ENCODE measurements around the gene NAA60. TPM values are rescaled to one million over a fixed set of nuclear protein-coding genes. Genes with fewer than 3 reads are reported as not detected.

Gene NAA60
- total RNA-seq, 1 donor from 2014 or later, result 34.9 TPM

- DNase-seq (ENCODE audit: low read depth), result no peak
Measured at GRCh38 chr16:3510416-3510815, 66.9 kb downstream of the NAA60 start.

DNA sequence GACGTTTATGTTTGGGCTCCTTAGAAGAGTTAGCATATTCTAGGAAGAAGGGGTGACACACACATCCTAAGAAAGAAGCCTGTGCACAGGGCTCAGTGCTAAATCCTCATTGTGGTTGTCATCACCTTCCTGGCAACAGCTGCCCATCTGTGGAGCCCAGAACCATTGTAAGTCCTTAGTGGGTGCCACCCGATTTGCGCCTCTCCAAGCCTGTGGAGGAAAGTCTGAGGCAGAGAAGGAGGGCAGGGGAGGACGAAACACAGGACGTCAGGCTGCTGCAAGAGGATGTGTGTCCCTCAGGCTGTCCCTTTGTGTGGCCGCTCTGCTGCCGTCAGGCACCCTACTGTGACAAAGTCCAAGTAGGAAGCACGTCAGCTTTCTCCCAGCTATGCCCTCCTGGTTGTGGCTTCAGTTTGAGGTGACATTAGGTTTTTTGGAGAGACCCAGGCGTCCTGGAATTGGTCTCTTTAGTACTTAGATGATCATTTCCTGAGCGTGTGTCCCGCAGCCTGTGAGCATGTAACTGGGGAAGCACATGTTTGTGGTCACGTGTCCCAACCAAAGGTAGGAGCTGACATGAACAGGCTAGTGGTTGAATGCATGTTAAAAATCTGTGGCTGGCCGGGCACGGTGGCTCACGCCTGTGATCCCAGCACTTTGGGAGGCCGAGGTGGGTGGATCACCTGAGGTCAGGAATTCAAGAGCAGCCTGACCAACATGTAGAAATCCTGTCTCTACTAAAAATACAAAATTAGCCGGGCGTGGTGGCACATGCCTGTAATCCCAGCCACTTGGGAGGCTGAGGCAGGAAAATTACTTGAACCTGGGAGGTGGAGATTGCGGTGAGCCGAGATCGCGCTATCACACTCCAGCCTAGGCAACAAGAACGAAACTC lies 68.1 kb downstream of the NAA60 start:
- DNase-seq (ENCODE audit: low read depth), result no peak

DNA sequence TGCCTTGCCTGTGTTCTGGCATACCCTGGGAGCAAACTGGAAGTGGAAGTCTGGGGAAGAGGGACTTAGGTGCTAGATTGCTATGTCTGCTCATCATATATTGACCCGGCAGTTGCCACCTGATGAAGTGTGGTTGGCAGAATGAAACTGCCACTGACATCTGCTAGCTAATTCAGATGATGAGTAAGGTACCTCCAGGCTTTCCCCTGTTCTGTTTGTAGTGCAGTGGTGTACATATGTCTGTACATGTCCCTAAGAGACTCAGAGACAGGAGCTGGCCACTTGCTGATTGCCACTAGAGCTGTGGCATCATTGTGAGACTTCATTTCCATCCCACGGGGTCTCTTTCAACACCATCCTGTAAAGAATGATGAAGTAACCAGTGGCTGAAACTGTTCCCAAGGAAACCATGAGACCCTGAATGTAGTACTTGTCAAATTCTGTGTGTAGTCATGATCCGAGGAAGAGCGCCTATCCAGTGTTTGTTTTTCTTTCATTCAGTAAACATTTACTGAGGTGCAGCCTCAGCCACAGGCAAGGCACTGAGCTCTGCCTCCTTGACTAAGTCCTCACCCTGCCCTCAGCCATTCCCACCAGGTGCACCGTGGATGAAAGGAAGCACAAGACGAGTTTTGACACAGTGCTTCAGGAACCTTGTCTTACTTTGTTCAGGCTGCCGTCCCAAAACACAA lies 70.6 kb downstream of the NAA60 start:
- DNase-seq (ENCODE audit: low read depth), result no peak

DNA sequence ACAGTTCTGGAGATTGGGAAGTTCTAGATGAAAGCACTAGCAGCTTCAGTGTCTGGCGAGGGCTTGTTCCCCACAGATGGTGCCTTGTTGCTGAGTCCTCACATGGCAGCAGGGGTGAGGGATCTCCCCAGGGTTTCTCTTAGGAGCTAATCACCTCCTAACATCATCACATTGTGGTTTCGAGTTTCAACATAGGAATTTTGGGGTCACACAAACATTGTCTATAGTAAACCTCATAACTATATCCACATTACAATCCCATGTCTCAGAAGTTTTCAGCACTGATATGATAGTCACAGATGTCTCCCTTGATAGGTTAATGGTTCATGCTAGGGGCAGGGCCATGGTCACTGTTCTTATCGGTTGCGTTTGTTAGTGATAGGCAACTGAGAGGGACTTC lies 71.1 kb downstream of the NAA60 start:
- DNase-seq (ENCODE audit: low read depth), result no peak

GRCh38 chr16:3515897-3516296 lies 72.4 kb downstream of the NAA60 start:
- DNase-seq (ENCODE audit: low read depth), result no peak

GRCh38 chr16:3518292-3518985 lies 75.0 kb downstream of the NAA60 start:
- DNase-seq (ENCODE audit: low read depth), result no peak

DNA sequence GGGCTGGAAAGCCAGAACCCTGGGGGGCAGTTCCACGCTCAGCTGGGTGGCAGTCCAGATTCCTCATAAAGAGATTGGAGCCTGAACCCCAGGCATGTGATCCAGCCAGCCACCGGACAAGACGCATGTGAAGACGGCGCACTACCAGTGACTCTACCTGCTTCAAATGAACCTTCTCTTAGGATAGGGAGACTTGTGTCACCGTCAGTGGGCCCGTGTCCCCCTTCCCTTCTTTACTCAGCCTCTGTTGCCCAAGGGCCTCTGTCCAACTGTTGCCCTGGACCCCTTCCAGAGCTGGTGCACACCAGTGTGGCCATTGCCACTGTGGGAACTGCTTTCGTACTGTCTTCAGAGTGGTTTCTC lies 75.5 kb downstream of the NAA60 start:
- no peak for DNase-seq (ENCODE audit: low read depth)

DNA sequence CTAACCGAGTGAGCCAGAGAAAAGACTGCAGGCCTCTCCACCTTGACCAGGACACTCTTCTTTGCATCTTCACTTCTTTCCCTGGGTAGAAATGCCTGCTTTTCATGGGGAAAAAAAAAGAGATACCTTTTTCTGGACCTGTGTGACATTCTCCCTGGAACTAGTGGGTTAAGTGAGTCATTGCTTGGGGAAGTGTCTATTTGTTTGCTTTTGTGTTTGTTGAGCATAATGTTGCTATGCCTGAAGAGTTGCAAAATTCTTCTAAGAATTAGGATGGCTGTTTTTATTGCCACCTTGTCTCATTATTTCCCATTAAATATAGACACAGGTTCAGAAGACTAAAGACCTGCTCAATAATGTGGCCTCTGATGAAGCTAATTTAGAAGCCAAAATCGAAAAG lies 76.1 kb downstream of the NAA60 start:
- DNase-seq (ENCODE audit: low read depth), result peak; percentile 20

DNA sequence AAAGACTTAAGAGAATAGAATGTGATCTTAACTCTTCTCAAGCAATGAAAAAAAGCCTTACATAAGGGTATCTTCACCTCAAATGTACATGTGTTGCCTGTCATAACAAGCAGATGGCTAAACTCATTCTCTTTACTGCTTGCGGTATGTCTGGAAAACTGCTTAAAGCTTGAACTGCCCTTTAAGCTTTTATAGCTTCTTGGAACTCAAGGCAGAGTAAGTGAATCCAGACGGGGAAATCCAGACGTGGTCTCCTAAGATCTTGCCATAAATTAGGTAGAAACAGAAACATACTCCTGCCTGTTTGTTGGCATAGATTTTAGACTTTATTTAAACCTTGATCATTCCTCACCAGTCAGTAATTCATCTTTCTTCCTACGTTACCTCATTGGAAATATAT lies 76.9 kb downstream of the NAA60 start:
- DNase-seq (ENCODE audit: low read depth), result no peak

DNA sequence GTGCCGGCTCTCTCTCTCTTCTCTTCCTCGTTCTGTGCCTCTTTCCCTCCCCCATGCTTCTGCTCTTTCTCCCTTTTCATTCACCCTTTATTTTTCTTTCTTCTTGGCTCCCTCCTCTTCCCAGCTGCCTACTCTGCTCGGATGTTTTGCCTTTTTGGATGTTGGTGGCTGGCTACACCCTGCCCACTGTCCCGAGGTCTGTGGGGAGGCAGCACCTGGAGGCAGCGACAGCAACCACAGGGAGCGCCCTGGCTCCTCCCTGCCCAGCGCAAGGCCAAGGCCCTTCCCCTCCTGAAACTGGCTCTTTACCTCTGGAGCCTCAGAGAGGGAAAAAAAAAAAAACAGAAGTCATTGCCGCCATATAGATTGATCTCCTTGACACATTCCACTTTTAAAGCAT lies 77.4 kb downstream of the NAA60 start:
- no peak for DNase-seq (ENCODE audit: low read depth)

- no peak for DNase-seq (ENCODE audit: low read depth)
Measured at GRCh38 chr16:3523281-3523680, 79.8 kb downstream of the NAA60 start.

DNA sequence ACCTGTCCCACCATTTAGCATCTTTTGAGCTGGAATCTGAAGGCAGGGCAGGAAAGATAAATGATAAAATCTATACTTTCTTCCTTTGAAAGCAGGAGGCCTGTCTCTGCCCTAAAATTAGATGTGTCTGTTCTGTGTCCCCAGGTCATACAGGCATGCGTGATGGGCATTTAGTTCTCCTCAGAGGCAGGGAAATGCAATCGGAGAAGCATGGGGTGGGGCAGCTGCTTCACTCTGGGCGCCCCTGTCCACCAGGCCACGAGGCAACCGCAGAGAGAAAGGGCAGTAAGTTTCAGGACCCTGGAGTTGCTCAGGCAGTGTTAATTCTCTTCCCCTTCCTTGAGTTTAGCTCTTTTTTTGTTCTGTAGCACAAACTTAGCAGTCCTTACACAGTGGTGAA lies 82.5 kb downstream of the NAA60 start:
- DNase-seq (ENCODE audit: low read depth), result no peak

- DNase-seq (ENCODE audit: low read depth), result peak; percentile 56
Measured at GRCh38 chr16:3527216-3527829, 83.8 kb downstream of the NAA60 start.

DNA sequence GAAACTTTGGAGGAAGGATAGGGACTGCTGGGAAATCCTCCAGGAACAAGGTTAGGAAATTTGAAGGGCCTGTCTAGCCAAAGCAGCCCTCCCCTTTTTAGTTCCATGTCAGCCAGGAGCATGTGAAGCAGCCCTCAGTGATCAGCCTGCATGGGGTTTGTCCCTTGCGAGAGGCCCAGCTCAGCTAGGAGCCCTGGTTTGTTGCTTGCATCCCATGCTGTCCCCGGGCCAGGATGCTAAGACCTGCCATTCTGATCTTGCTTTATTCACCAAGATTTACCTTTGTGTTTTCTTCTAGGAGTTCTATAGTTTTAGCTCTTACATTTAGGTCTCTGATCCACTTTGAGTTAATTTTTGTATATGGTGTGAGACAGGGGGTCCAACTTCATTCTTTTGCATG lies 84.9 kb downstream of the NAA60 start:
- no peak for DNase-seq (ENCODE audit: low read depth)

- DNase-seq (ENCODE audit: low read depth), result no peak
Measured at GRCh38 chr16:3529175-3529574, 85.7 kb downstream of the NAA60 start.

DNA sequence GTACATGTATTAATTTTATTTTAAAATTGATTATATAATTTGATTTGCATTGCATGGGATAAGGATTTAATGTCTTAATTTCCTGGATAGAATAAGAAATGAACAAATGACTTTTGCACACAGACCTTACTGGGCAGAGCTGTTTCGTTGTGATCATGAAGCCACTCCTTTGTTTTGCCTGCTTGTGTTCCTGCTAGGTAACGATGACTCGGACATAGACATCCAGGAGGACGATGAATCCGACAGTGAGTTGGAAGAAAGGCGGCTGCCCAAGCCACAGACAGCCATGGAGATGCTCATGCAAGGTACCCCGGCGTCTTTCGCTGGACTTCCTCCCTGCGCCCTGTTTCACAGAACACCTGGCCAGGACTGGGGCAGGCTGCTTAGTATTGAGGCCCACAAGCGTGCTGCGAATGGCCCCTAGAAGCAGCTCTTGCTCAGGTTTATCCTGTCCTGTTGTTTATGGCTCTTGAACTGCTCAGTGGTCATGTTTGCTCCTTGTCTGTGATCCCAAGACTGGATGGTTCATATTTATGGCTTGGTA lies 87.0 kb downstream of the NAA60 start:
- no peak for DNase-seq (ENCODE audit: low read depth)

GRCh38 chr16:3532741-3533140 lies 89.3 kb downstream of the NAA60 start:
- DNase-seq (ENCODE audit: low read depth), result no peak

GRCh38 chr16:3534126-3534525 lies 90.6 kb downstream of the NAA60 start:
- no peak for DNase-seq (ENCODE audit: low read depth)

DNA sequence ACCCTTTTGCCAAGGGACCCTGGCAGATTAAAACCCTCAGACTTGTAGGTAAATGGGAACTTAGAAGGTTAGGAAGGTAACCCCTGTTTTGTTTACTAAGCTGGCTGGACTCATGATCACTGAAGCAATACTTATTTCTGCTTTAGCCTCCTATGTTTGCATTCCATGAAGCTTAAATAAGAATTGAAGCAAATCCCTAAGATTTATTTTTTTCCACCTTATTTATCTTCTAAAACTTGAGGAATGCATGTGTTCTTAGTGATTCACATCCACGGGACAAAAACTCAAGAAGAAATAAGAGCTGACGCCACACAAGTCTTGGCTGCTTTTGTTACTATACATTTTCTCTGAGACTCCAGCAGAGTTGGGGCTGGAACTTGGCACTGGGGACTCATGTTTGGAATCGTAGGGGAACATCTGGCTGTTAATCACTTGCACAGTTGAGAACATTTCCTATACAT lies 92.8 kb downstream of the NAA60 start:
- DNase-seq (ENCODE audit: low read depth), result no peak

Data from renal cortical epithelial cell (primary cell).